Activated T-cell treated with anti-CD3 and anti-CD28 coated beads, Interleukin-2, amount 50 U/mL, for 1 hour (primary cell): ENCODE data around the gene CA14.
"Not testable (repeated sequence)": the region's sequence is repeated elsewhere in the genome, so short reads cannot be mapped to it uniquely, and the experiment has no call there.

ENCODE experiments used
- DNase-seq: peaks from one replicate; pipeline ENCODE4 v3.0.0-alpha.2; 2020

Gene CA14

DNA sequence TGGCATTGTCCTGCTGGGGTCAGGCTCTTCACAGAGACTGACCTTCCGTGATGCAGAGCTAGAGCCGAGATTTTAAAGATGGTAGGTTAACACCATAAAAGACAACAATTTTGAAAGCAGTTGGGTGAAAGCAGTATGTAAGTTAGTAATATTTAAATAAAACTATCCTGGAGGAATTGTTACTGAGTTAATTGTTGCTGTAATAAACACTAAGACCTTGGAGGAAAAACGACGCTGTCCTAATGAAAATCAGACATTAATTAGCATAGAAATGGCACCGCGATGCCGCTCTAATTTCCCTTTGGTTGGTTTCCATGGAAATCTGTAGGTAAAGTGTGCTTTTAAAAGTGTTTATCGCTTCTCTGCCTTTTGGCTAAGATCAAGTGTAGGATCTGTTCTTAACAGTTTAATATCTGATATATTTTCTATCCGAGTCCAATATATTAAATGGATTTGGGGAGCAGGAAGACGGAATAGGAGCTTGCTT is 20.9 kb upstream of the CA14 start:
- DNase-seq = no peak

DNA sequence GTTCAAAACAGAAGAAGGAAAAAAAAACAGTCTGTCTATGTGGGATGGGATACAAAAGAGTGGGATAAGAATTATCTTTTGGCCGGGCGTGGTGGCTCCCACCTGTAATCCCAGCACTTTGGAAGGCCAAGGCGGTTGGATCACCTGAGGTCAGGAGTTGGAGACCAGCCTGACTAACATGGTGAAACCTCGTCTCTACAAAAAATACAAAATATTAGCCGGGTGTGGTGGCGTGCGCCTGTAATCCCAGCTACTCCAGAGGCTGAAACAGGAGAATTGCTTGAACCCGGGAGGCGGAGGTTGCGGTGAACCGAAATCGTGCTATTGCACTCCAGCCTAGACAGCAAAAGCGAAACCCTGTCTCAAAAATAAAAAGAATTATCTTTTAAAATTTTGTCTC is 20.4 kb upstream of the CA14 start:
- not testable (repeated sequence) for DNase-seq

DNA sequence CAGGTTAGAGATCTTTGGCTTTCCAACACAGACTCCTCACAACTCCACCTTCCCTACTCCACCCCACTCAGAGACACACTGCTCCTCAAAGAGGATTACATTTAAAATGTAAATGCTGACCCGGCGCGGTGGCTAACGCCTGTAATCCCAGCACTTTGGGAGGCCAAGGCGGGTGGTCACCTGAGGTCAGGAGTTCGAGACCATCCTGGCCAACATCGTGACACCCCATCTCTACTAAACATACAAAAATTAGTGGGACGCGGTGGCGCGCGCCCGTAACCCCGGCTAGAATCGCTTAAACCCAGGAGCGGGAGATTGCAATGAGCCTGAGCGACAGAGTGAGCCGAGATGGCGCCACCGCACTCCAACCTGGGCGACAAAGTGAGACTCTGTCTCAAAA is 19.8 kb upstream of the CA14 start:
- no peak for DNase-seq

DNA sequence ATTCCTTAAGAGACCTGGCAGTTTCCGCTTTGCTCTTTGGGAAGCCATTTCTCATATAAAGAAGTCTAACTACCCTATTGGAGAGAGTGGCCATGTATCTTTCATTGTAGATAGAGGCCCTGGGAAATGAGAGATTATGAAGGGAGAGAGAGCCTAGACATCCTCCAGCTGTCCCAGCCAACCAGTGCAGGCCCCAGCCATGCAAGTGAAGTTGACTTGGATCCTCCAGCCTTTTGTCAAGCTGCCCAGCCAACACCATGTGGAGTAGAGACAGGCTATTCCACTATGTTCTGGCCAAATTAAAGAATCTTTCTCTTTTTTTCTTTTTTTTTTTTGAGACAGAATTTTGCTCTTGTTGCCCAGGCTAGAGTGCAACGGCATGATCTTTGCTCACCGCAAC is 14.6 kb upstream of the CA14 start:
- no peak for DNase-seq

DNA sequence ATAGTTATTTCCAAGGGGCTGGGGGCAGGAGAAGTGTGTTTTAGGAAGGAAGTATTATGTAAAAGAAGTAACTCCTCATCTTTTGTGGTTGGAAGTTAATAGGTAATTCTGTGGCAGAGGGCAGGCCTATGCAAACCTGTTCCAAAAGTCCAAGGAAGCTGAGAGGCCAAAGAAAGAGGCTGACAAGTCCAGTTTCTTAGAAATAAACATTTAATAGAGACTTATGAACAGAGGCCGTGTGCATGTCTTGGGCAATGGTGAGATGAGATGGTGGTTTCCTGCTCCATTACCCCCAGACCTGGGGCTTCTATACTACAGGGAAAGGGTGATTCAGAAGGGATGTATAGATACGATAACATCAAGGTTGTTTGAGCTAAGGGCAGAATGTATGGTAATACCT is 7.6 kb upstream of the CA14 start:
- no peak for DNase-seq

DNA sequence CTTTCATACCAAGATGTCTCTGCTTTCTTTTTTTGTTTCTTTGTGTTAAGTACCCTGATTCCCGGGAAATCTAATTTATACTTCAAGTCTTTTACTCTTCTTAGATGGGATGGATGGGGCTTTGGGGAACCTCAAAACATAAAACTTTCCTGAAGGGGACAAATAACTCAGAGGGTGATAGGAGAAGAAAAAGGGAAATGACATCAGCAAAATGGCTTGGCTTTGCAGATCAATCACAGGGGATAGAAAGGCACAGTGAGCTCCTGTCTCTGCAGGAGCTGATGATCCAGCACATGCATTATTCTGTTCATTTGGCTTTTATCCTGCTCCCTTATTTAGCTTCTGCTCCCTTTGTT is 1.4 kb upstream of the CA14 start:
- no peak for DNase-seq

DNA sequence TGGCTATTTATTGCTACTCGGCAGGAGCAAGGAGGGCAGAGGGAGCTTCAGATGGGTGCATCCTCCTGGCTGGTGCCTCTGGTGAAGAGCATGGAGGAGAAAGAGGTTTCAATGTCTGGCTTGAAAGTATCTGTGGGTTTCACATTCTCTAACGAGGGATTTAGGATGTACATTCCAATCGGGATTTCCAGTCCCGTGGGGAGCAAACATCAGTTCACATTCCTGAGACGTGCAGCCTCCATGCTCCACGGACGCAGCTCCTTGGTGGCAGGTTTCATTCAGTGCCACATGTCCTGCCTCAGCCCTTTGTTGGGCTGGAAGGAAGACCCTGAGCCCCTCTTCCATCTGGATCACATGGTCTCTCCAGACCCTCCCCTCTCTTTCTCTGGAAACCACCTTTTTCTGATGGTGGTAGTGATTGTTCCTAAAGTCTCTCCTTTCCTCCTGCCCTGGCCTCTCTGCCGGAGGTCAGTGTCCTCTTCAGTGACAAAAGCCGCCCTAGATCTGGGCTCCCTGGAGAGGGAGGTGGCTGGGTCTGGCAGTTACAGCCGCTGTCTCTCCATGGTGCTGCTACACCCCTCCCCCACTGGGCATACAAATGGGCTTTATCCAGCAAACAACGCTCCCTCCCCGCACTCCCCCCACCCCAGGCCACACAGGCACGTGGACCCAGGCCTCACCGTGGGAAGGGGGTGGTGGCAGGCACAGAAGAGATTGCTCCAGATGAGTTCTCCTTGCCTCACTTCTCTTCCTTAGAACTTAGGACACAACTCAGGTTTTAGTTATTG is 826 bp upstream of the CA14 start:
- no peak for DNase-seq

DNA sequence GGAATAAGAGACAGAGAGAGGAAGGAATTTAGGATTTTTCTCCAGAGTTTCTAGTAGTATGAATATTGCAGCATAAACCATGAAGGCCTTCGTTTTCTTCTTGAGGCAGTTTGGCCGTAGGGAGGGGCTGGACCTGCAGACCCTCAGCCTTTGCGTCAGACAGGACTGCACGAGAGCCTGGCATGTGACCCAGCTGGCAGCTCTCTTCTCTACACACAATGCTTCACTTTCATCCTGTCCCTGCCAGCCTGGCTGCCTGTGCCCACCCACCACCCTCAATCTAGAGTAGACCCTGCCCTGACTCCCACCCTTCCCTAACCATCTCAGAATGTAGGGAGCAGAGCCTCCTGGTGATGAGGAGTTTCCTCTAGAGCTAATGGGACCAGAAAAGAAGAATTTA is 1.6 kb downstream of the CA14 start:
- DNase-seq = no peak

DNA sequence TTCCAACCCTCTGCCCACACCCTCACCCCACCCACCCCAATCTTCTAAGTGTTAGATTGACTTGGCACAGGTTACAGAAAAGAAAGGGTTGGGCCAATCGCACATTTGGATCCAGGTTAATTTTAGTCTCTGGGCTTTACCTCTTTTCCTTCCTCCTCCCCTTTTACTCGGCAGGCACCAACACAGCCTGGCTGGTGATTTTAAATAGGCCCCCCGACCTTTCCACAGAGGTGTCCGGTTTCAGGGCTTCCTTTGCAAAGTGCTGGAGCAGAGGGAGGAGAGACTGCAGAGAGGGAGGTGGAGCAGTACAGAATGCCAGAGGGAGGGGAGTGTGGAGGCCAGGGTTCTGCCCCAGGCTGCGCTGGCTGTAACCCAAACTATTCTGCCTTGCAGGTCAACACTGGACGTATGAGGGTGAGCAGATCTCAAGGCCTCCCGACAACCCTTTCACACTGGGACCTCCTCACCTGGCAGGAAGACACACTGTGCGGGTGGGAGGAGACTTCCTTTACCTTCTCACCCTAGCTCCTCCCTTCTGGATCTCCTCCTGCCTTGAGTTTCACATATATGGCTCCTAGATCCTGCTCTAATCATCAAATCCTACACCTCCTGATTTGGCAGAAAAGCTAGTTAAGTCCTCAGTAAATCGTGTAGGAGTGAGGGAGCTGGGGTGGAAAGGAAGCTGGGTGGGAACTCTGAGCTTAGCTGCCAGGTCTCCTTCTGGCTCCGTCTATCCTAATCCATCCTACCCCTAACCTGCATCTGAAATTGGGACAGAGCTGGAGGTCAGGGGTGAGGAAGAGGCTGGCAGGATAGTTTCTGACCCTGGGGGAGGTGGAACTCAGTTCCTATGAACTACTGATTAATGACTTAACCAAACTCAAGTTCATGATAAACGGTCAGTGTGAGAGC is 2.4 kb downstream of the CA14 start:
- DNase-seq = no peak

DNA sequence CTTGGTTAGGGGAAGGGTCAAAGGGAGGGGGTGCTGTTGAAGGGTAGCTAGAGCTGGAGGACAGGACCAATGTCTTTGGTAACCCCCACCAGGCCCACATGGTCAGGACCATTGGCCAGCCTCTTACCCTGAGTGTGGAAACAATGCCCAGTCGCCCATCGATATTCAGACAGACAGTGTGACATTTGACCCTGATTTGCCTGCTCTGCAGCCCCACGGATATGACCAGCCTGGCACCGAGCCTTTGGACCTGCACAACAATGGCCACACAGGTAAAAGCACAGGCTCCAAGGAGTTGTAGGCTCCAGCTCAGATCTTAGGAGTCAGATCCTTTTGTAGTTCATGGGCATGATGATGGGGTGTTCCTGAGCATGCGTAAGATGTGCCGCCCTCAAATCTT is 3.8 kb downstream of the CA14 start:
- DNase-seq = no peak

DNA sequence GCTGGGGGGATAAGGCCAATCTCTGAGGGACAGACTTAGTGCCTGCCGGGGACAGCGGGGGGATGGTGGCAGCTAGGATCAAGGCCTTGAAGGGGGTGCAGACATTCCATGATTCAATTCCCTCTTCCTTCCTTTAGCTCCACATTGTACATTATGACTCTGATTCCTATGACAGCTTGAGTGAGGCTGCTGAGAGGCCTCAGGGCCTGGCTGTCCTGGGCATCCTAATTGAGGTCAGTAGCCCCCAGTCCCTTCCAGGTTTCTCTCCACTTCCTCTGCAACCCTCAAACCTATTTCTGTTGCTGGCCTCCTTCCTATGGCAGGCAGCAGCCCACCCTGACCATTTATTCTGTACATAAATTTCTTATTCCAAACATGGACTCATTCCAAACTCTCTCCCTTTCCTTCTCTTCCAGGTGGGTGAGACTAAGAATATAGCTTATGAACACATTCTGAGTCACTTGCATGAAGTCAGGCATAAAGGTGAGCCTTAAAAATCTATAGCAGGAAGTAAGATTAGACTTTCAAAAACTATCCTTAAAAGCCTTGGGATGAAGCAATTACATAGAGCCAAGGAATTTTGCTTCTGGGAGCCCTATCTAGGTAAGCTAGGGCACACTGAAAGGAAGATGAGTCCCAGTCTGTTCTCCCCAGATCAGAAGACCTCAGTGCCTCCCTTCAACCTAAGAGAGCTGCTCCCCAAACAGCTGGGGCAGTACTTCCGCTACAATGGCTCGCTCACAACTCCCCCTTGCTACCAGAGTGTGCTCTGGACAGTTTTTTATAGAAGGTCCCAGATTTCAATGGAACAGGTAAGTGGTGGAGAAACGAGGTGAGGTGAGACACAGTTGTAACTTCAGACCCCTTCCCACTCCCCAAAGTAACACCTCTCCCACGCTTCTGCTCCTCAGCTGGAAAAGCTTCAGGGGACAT is 5.1 kb downstream of the CA14 start:
- no peak for DNase-seq

DNA sequence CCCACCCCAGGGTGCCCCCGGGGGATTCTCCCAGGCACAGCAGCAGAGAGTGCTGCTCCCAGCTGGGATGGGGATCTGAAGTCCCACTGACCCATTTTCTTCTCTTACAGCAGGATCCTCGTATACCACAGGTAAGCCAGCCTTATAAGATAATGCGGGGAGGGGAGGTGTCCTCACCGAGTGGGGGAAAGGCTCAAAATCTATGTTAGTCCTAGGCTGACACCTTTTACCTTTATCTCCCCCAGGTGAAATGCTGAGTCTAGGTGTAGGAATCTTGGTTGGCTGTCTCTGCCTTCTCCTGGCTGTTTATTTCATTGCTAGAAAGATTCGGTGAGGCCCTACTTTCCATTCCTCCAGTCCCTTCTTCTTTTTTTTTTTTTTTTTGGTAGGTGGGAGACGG is 6.0 kb downstream of the CA14 start:
- no peak for DNase-seq

DNA sequence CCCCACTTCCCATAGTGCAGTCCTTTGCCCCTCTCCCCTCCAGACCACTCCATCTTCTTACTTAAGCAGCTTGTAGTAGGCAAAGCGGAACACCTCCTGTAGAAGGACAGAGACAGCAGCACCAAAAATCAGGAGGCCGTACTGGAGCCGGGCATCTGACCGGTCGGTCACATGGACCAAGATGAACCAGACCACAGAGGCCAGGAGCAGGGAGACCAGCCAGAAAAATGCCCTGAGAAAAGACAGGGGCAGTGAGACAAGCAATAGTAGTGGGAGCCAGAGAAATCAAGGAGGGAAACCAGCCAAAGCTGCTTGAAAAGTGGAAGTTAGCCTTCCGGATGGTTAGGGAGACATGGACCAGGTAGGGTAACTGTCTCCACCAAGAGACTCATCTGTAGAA is 10.3 kb downstream of the CA14 start:
- DNase-seq = no peak

DNA sequence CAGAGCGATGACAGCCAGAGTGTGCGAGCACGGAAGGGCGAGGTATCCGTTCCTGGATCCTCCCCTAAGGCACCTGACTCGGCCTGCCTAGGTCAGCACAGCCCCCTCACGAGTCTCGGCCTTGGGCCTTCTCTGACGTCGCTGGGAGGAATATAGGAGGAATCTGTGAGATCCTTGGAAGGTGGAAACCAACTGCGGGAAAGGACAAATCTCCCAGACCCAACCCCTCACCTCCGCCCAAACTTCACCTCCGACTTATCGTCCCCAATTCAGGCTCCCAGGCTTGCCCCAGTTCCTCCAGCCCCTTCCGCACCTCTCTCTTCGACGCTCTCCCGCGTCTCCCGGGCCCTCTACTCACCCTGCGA is 10.7 kb downstream of the CA14 start:
- peak; percentile 60 for DNase-seq

DNA sequence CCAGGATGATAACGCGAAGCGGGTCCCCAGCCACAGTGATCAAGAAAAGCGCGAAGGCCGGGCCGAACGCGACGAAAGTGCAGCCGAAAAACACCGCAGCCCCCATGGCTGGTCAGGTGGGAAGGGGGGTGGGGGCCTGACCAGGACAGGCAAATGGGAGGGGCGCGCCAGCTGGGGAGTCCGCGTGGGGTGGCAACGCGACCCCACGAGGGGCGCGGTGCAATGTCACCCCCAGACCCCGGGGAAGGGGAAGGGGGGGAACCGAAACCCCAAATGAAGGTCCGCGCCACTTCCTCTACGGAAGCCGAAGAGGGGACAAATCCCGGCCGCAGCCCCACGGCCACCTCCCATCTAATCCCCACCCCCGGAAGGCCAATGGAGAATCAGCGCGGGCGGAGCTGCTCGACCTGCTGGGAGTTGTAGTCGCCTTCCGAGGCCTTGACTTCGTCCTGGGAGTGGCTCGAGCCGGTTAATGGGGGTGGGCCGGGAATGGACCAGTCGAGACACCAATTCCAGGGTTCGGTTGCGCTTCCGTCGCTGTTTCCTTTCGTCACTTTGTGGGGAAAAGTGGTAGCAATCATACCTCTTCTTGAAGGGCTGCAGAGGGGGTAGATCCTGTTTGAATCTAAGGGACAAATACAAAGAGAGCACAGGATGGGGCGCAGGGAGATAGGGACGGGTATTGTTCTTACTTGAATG is 11.3 kb downstream of the CA14 start, which contains the start of gene APH1A:
APH1A (minus strand) TSS at position 312 of the 699 bp plus-strand sequence; CDS start at position 106, 206 bp downstream.
- DNase-seq = peak; percentile 86

DNA sequence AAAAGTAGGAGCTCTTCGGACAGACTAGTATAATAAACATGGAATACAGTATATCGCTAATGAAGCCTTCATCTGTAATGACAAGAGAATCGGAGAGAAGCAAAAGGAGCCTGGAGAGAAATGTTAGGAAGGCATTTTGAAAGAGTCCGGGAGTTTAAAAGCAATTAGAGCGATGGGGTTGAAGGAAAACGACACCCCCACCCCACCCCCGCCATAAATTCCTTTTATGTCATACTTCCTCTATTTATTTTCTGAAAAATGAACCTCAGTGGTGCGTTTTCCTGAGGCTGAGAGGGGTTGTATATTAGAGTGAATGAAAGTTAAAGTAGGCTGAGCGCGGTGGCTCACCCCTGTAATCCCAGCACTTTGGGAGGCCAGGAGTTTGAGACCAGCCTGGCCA is 11.9 kb downstream of the CA14 start:
- no peak for DNase-seq

DNA sequence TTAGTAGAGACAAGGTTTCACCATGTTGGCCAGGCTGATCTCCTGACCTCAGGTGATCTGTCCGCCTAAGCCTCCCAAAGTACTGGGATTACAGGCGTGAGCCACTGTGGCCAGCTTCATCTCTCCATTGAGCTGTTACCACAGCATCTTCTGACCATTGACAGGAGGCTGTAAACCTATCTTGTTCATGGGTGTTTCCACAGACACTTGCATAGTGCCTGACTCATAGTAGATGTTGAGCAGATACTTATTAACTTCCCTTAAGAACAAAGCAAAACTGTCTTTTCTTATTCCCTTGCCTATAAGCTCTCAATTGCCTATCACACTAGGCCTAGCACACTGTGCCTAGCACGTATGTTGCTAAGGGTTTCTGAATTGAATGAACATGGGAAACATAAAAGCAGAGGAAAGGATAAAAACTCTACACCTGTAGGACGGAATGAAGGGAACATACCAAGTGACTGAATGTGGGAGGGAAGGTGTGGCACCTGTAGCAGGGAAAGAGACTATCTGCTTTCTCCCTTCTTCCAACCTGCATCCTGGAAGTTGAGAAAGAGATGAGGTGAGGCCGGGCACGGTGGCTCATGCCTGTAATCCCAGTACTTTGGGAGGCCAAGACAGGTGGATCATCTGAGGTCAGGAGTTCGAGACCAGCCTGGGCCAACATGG is 13.9 kb downstream of the CA14 start:
- DNase-seq = no peak

DNA sequence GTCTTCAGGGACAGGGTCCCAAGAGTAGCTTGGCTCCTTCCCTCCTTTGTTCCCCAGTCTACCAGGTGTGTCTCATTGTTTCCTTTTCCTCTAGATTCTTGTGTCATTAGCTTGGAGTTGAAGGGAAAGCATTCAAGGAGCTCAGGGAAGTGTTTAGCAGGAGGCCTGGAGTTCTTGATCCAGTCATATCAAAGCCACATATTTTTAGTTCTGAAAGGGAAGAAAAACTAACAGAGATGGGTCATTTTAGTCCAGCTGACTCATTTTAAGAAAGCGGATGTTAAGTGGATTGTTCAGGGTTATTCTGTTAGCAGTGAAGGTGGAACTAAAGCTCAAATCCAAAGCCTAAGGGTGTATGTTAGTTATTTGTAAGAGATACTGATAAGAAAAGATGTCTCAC is 15.7 kb downstream of the CA14 start:
- DNase-seq = no peak

DNA sequence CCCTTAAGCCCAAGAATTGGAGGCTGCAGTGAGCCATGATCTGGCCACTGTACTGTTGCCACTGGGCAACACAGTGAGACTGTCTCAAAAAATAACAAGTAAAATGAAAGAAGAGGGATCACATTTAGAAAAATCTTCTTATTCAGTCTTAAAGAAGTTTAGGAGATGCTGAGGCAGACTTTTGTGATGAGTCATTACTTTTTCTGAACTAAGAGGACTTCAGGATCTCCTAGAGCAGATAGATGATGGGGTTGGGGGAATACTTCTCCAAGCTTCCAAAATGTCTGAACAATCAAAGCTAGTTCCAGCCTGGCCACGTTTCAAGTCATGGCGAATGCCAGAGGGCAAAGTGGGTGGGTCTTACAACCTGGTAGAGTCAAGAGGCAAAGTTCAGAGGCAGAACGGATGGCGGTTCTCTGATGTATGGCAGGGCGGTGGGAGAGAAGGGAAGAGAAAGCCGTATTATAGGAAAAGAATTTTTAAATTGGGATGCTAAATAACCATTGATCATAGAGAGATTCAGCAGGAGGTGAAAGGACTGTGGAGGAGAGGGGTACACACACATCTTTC is 22.6 kb downstream of the CA14 start:
- DNase-seq = no peak

DNA sequence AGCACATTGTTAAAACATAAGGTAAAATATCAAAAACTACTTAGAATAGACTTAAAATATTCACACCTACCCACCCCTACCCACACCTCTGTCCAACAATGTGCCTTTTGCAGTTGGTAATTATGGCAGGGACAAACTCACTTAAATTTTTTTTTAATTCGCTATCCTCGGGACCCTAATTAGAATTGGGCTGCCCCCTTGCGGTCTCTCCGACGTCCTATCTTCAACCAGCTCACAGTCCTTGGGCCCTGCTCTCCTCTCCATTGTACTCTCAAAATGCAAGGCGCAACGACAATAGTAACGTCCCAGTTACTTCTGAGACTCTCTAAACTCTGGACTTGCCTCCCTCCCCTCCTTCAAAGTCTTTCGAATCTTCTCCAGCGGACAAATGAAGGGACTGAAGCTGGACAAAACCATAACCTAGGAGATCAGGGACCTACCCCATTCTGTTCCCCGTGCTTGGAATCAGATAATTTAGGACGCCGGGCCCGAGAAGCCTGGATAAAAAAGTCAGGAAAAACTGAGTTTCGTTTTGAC is 23.7 kb downstream of the CA14 start:
- DNase-seq = peak; percentile 62
